Activated CD4-positive, alpha-beta T cell treated with anti-CD3 and anti-CD28 coated beads, Interleukin-2, amount 50 U/mL, for 24 hours (primary cell): Measurements from ENCODE around the gene SCNN1B.

Source experiments
- DNase-seq, 2 donors: peaks; one replicate each; pipeline ENCODE4 v3.0.0-alpha.2; 2020; ENCODE audit warnings: low read depth in 1 of 2, low spot score in 1 of 2

SCNN1B gene

DNA sequence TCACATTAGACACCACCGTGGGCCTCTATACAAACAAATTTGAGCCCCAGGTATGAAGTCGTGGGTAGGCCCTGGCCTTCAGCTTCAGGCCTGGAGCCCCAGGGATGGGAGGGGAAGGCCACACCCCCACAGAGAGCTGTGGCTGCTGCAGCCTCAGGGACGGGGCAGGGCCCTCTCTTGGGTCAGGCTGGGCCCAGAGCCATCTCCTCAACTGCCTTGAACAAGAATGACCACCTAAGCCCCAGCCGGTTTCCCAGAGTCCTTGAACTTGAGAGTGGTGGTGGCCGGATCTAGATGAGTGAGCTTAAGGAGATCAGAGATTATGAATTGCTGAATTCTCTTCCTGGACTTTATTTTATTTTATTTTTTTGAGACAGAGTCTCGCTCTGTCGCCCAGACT lies 18.6 kb downstream of the SCNN1B start:
- DNase-seq = no peak

DNA sequence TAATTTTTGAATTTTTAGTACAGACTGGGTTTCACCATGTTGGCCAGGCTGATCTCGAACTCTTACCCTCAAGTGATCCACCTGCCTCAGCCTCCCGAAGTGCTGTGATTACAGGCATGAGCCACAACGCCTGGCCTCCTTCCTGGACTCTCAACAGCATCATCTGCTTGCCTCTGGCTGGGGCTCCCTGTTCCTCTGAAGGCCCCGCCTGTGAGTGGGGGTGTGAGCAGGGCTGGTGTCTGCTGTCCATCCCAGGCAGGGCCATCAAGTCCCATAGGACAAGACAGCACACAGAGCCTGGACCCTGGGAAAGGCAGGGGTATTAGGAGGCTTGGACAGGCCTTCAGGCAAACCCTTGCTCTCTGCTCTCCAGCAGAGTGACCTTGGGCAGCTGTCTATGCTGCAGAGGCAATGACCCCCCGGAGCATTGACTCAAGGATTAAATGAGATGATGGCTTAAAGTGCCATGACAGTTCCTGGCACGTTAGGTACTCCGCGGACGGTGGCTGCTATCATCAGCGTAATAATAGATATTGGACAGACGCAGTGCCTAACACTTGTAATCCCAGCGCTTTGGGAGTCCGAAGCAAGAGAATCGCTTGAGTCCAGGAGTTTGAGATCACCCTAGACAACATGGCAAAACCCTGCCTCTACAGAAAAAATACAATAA lies 19.2 kb downstream of the SCNN1B start:
- DNase-seq = no peak

DNA sequence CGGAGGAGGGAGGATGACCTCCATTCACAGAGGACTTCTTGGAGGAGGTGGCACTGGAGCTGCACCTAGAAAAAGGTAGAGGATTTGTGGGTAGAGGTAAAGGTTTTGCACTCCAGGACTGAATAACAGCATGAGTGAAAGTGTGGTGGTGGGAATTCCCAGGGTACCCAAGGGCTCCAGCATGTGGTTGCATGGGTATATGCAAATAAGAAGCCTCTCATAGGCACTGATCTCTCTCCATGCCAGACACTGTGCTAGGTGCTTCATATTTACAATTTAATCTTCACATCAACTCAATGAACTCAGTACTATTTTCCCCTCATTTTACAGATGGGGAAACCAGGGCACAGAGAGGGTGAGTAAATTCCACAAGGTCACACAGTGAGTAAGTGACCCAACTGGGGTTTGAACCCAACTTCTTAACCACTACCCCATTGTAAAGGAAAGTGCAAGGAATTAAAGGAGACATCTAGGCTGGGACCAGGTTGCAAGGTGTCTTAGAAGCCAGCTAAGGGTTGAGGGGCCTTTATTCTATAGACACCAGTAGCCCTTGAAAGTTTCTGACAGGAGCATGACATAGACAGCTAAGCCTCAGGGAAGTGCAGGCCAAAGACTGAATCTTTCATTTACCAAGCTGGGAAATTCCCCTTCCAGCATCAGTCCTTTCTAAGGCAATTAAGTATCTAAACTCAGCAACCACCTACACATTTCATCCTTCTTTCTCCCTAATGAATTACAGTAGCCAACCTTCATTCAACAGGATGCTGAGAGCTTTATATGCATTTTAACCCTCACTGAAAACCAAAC lies 21.3 kb downstream of the SCNN1B start:
- no peak for DNase-seq

DNA sequence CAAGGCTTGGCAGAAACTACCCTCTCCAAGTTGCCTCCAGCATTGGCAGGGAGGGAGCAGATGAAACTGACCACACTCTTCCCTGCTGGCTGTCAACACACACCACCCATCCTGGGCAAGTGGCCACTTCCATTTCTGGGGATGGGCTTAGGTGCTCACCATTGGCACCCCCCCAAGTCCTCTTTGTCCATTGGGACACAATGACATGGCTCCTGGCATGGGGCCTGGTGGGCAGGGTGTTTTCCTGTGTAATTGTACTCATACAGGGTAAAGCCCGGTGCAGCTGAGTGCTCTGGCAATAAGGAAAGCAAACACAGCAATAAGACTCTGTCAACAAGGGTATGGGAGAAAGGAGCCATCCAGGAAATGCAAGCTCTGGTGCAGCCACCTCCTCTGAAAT lies 22.6 kb downstream of the SCNN1B start:
- DNase-seq = no peak

DNA sequence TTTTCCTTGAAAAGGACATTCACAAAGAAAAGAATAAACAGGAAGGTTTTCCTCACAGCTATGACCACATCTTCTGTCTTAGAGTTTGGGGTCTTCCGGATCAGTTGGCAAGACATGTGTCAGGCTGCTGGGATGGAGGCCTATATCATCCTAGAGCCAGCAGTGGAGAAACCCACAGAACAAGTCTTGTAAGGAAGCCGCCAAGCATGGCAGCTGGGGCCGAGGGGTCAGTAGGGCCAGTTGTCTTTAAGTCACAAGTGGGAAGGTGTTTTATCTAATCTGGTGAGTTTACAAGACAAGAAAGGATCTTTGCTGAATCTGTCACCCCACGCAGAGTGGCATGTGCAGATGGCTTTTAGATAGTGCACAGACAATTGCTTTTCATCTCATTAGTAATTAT lies 25.7 kb downstream of the SCNN1B start:
- DNase-seq = no peak

DNA sequence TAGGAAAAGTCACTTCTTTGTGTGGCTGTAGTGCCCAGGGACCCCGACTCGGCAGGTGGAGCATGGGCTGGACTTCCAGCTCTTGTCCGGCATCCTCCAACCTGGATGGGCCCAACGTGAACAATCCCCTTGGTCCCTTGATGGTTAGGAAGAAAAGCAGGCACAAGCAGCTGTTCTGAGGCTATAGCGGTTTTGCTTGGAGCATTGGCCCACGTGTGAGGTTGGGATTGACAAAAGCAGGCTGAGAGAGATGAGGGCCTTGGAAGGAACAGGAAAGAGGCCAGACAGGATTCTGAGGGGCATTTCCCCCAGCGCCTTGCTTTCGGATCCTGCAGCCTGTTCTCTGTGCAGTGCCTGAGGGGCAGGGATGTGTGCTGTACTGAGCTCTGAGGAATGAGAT lies 28.1 kb downstream of the SCNN1B start:
- no peak for DNase-seq

DNA sequence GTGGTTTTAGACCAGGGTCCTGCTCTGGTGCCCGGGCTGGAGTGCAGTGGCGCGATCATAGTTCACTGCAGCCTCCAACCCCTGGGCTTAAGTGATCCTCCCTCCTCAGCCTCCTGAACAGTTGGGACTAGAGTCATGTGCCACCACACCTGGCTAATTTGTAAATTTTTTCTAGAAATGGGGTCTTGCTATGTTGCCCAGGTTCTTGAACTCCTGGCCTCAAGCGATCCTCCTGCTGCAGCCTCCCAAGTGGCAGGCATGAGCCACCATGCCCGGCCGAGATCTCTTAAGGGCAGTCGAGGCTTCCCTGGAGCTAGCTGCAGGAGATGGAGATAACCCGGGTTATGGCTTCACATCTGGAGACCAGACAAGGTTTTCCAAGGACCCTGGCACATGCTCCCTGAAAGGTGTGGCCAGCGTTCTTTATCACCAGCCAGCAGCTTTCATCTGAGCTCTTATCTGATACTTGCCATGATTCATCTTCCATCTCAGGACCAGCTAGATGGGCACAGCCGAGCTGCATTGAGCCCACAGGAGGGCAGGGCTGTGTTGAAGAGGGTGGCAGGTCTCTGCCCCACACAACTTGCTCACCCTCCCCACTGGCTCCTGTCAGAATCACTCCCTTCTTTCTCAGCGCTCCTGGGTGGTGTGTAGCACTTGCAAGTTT lies 28.6 kb downstream of the SCNN1B start:
- no peak for DNase-seq

DNA sequence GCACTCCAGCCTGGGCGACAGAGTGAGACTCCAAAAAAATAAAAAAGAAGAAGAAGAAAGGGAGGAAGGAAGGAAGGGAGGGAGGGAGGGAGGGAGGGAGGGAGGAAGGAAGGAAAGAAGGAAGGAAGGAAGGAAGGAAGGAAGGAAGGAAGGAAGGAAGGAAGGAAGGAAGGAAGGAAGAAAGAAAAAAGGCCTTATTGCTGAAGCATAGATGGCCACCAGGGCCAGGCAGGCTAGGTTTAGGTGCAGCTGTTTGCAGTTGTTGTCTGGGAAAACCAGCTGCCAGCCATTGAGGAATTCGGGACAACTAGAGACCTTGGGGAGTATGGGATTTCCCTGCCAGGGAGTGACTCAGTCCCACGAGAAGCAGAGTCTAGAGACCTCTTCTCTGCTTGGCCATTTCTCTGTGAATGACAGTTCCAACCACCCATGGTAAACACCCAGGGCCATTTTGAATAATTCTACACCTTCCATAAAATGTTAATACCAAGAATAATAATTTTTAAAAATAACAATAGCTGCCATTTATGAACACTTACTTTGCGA lies 31.0 kb downstream of the SCNN1B start:
- DNase-seq = no peak

DNA sequence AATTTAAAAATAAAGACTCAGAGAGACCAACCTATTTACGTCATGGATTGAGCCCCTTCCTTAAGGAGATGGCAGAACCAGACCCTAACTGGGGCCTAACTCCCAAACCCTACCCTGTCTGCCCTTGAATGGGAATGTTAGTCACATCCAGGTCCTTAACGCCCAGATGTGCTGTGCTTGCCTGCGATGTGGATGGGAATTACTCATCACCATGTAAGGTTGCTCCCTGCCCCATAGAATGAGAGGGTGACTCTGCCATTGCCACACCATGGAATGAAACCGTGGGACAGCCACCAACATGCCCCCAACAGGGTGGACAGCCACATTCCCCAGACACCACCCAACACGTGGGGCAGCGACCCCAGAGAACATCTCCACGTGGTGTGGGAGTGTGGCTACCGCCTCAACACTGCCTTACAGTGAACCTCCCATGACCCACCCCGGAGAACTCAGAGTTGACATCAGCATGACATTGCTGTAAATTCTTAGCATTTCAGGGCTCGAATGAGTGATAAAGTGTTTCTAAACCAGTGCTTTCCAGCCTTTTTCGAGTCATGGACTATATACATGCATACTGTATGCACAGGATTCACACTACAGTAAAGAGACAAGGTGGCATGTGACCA lies 31.8 kb downstream of the SCNN1B start:
- DNase-seq = no peak

DNA sequence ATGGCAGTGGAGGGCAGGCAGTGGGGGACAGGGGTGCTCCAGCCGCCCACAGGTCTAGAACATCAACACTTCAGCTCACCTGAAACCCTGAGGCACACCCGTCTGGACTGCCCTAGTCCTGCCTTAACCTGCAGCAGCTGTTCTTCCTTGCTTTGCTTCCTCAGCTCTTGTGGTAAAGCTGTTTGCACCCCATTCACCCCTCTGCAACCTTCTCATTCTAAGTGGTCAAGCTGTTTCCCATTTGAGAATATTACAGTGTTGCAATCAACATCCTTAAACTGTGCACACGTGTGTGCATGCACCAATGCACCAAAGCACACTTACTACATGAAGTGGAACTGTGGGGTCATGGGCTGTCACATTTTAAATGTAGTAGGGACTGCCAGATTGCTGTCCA lies 32.4 kb downstream of the SCNN1B start:
- no peak for DNase-seq

DNA sequence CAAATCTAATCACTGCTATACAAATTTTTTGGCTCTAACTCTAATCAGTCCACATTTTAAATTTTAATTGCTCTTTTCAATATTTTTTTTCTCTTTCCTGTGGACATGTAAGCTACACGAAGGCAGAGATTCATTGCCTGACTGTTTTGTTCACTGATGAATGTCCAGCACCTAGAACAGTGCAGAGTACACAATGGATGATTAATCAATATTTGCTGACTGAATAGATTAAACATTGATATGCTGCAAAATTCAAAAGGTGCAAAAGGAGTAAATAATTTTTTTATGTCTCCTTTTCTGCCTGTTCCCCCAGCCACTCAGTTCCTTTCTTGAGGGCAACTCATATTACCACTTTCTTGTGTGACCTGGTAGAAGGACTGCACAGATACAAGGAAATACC lies 32.8 kb downstream of the SCNN1B start:
- no peak for DNase-seq

DNA sequence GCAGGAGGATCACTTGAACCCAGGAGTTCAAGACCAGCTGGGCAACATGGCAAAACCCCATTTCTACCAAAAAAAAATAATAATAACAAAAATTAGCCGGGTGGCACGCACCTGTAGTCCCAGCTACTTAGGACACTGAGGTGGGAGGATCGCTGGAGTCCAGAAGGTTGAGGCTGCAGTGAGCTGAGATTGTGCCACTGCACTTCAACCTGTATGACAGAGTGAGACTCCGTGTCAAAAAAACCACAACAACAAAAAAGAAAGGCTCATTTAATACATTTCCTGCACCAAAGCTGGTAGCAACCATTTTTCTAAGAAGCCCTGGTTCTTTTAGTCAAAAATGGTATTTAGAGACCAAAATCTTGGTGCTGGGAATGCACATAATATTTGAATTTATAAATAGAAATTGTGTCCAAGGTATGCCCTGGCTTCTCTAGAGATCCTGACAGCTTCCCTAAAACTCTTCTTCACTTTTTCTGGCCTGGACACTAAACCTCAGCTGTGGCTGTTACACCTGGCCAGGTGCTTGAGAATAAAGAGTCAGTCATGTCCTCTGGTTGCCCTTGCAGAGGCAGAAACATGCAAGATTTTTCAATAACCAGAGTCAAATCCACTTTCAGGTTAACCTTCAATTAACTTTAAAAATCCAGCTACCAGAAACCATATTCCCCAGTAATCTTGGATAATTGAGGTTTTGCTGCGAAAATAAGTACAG lies 35.9 kb downstream of the SCNN1B start:
- no peak for DNase-seq

DNA sequence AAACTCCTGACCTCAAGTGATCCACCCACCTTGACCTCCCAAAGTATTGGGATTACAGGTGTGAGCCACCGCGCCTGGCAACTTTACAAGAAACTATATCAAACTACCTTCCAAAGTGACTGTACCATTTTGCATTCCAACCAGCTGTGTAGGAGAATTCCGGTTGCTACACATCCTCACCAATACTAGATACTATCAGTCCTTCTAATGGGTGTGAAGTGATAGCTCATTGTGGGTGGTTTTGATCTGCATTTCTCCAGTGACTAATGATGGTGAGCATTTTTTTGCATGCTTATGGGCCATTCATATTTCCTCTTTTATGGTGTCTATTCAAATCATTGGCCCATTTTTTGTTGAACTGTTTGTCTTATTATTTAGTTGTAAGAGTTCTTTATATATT lies 37.7 kb downstream of the SCNN1B start:
- DNase-seq = no peak

DNA sequence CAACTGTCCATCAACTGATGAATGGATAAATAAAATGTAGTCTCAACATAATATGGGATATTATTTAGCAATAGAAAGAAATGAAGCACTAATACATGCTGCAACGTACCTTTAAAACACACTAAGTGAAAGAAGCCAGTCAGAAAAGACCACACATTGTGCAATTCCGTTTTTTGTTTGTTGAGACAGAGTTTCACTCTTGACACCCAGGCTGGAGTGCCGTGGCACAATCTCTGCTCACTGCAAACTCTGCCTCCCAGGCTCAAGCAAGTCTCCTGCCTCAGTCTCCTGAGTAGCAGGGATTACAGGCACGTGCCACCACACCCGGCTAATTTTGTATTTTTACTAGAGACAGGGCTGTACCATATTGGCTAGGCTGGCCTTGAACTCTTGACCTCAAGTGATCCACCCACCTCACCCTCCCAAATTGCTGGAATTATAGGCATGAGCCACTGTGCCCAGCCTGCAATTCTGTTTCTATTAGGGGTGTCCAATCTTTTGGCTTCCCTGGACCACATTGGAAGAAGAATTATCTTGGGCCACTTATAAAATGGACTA lies 40.1 kb downstream of the SCNN1B start:
- no peak for DNase-seq

DNA sequence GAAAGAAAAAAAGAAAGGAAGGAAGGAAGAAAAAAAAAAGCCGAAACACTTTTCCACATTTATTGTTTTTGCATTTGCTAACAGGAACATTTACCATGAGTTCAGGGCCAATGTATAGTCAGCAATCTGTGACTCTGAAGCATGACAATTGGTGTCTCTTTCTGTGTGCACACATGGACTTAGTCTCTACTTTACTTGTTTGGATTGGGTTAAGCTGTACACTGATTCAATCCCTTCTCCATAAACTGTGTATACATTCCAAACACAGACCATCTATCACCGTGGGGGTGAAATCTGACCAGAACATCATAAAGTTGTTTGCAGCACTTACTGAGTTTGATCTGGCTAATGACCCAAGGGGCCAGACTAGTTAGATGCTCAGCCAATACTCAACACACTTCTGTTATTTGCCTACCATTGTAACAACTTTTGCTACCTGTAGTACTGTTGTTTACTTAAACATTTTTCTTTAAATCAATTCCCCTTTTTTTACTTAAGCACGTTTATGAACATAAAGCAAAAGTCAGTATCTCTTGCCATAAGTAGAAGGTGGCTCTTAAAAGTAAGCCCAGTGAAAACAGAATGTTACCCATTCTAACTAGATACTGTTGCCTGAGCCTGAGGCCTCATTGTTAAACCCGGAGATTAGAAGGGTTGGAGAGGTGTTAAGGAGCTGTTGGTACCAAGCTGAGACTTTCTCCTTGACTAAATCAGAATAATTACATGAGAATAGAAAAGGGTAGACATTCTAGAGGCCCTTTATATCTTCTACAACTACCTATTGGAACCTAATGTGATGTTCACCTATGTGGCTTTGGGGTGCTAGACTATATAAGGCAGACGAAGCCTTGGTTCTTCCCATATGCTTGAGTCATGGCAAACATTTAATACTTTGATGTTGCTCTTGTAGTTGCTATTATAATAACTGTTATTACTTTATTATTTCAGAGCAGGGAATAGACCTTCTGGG lies 41.8 kb downstream of the SCNN1B start:
- DNase-seq = no peak

DNA sequence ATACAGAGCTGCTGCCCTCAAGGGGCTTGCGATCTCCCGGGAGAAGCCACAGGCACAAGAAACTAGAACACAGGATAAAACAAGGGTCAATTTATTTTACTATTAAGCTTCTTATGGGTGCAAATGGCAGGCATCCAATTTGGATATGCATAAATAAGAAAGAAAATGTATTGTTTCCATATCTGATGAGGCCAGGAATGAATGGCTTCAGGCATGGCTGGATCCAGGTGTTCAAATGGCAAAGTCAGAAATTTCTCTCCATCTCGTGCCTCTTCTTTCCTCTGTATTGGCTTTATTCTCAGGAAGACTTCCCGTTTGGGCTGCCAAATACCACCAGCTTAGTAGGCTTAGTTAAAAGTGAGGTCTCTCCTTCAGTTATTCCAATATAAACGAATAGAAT lies 43.1 kb downstream of the SCNN1B start:
- DNase-seq = no peak

DNA sequence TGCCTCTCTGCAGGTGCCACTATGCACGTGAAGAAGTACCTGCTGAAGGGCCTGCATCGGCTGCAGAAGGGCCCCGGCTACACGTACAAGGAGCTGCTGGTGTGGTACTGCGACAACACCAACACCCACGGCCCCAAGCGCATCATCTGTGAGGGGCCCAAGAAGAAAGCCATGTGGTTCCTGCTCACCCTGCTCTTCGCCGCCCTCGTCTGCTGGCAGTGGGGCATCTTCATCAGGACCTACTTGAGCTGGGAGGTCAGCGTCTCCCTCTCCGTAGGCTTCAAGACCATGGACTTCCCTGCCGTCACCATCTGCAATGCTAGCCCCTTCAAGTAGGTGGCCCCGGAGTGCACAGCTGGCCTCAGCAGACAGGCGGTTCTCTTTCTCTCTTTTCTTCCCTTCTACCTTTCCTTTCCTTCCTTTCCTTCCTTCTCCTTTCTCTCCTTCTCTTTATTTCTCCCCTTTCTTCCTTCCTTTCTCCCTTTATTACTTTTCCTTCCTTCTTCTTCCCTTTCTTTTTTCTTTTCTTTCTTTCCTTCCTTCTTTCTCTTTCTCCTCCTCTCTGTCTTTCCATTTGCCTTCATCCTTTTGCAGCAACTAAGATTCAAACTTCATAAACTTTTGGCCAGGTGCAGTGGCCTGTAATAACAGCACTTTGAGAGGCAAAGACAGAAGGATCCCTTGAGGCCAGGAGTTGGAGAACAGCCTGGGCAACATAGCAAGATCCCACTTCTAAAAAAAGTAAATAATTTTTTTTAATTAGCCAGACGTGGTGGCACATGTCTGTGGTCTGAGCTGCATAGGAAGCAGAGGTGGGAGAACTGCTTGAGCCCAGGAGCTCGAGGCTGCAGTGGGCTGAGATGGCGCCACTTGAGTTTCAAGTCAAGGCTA lies 46.7 kb downstream of the SCNN1B start:
- DNase-seq = no peak

DNA sequence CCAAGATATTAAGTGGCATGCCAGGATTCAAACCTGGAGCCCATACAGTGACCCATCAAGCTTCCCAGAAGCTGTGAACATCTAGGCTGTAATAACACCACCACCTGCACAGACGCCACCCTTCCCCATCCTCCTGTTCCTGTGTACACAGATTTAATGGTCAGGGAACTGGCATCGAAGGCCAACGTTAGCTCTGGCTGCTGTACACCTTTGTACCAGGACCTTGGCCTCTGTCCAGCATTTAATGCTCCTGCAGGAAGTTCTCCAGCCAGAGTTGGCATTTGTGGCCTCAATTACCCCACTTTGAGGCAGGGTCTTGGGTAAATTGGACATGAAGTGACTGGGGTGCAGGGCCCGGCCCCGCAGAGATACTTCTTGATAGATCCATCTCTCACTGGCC lies 49.3 kb downstream of the SCNN1B start:
- DNase-seq = no peak

DNA sequence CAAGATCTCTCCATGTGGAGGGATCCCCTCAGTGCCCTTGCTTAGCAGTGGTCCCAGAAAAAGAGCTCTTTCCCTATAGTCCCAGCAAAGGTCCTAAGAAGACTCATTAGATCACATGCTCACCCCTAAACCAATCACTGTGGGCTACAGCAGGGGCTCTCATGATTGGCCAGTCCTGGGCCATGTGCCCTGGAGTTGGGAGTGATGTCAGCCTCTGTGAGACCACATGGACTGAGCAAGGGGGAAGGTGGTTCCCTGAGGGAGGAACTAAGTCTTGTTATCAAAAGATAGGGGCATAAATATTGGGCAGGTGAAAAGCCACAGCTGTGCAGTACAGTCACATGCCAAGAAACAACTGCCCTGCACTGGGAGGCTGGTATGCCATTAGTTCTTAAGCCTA lies 51.3 kb downstream of the SCNN1B start:
- DNase-seq = no peak
